ENCODE data around the gene MYH11.

DNA sequence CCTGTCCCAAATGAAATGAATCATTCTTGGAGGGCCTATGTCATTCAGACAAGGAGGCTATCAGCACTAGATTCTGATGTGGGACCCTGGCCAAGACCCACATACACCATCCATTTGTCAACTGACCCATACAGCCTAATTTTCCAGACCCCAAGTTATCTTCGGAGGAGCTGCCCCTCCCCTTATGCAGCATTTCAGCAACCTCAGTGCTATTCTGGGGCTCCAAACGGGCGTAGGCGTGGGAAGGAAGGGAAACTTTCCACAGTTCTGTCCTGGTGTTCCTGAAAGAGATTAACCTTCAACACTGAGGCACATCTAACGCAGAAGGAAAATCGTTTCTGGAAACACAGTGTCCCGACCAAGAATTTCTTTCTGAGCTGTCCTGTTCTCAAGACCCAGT is 86.7 kb downstream of the MYH11 start:
- TF ChIP-seq, protein P1, sequence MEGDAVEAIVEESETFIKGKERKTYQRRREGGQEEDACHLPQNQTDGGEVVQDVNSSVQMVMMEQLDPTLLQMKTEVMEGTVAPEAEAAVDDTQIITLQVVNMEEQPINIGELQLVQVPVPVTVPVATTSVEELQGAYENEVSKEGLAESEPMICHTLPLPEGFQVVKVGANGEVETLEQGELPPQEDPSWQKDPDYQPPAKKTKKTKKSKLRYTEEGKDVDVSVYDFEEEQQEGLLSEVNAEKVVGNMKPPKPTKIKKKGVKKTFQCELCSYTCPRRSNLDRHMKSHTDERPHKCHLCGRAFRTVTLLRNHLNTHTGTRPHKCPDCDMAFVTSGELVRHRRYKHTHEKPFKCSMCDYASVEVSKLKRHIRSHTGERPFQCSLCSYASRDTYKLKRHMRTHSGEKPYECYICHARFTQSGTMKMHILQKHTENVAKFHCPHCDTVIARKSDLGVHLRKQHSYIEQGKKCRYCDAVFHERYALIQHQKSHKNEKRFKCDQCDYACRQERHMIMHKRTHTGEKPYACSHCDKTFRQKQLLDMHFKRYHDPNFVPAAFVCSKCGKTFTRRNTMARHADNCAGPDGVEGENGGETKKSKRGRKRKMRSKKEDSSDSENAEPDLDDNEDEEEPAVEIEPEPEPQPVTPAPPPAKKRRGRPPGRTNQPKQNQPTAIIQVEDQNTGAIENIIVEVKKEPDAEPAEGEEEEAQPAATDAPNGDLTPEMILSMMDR (IDR thresholded peaks at IDR 0.05 in 8 of 11, conservative IDR thresholded peaks at IDR 0.05 in 3 of 11): no peak
- TF ChIP-seq POLR2AphosphoS5 (IDR thresholded peaks at IDR 0.05): peak in 1 of 3 donors; percentile 56

Data from spleen (tissue), 7 donors.